ENCODE data around the gene SLC19A1.

SLC19A1 gene

DNA sequence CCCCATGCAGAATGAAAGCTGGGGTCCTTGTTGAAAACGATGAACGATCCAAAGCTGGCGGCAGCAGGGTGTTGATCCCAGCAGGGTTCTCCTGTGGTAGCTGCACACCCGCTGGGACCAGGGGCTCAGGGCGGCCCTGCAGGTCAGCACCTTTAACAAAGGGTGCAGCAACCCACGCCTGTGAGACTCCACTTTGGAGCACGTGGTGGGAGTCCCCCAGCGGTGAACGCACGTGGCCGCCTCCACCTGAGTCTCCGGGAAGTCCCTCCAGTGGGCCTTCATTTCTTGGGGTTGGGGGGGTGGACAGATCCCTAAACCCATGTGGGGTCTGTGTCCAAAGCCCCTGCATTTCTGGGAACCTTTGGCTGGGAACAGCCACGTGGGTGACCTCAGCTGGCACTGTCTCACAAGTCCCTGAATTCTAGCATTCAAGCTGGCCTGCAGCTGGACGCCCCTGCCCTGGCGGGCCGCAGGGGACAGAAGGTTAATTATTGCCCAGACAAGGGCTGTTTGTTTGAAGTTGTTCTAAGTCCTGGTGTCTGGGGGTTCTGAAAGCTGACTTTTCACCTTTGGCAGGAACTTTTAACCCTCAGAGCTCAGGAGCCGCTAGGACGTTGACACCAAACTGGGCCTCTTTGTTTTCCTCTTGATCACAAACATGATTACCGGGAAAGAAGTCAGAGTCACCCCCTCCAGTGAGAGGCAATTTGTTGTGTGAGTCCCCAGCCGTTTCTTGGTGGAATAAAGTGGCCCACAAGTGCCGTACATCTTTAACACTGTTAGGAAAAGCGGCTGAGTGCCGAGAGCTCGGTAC, 72.8 kb downstream of the SLC19A1 start:
- no peak for DNase-seq (ENCODE audit: low read depth in 1 of 2, low spot score in 1 of 2)

DNA sequence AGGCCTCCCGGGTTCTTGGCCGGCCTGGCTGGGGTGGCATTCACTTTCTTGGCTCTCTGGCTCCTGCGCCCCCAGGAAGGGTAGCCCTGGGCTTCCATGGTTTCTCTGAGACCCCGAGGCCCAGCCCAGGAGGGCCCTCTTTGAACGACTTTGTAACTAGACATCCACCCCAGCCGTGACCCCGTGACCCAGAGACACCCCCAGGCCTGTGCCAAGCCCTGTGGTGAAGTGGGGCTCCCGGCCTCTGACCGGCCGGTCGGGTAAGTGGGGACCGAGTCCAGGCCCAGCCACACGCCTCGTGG, 73.3 kb downstream of the SLC19A1 start:
- no peak for DNase-seq (ENCODE audit: low read depth in 1 of 2, low spot score in 1 of 2)

DNA sequence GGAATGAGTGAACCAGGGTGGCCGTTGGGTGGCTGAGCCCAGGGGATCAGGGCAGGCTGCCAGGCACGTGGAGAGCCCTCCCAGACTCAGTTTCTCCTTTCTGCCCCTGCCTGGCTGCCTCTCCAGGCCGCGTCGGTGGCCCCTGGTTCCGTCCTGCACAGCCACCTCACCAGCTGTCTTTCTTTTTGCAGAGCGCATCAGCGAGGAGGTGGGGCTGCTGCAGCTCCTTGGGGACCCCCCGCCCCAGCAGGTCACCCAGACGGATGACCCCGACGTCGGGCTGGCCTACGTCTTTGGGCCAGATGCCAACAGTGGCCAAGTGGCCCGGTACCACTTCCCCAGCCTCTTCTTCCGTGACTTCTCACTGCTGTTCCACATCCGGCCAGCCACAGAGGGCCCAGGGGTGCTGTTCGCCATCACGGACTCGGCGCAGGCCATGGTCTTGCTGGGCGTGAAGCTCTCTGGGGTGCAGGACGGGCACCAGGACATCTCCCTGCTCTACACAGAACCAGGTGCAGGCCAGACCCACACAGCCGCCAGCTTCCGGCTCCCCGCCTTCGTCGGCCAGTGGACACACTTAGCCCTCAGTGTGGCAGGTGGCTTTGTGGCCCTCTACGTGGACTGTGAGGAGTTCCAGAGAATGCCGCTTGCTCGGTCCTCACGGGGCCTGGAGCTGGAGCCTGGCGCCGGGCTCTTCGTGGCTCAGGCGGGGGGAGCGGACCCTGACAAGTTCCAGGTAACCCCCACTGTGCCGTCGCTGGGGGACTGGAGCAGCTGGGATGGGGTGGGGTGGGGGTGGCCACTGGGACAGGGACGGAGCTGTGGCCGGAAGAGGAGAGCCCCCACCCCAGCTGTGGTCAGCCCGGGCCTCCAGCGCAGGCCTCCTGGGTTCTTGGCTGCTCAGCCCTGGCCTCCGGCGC, 73.9 kb downstream of the SLC19A1 start:
- DNase-seq (ENCODE audit: low read depth in 1 of 2, low spot score in 1 of 2): no peak

DNA sequence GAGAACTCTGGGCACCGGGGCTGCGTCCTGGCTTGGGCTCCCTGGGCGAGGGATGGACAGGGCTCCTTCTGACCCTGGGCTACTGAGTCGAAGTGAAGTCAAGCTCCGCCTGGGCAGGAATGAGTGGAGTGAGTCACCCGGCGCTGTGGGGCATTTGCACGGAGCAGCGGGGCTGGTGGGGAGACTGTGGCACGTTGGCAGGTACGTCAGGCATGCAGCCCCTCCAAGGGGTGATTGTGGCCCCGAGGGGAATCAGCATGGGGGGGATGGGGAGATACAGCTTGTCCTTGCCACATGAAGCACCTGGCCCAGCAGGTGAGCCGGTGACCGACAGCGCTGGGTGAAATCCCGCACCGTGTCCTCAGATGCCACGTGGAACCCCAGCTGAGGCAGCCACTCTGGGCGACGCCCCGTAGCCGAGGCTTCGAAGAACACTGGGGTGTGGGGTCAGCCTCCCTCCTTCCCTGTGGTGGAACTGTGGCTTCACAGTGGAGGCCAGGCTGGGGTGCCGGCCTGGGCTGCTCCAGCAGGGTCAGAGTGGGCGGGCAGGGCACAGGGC, 74.9 kb downstream of the SLC19A1 start:
- no peak for DNase-seq (ENCODE audit: low read depth in 1 of 2, low spot score in 1 of 2)

DNA sequence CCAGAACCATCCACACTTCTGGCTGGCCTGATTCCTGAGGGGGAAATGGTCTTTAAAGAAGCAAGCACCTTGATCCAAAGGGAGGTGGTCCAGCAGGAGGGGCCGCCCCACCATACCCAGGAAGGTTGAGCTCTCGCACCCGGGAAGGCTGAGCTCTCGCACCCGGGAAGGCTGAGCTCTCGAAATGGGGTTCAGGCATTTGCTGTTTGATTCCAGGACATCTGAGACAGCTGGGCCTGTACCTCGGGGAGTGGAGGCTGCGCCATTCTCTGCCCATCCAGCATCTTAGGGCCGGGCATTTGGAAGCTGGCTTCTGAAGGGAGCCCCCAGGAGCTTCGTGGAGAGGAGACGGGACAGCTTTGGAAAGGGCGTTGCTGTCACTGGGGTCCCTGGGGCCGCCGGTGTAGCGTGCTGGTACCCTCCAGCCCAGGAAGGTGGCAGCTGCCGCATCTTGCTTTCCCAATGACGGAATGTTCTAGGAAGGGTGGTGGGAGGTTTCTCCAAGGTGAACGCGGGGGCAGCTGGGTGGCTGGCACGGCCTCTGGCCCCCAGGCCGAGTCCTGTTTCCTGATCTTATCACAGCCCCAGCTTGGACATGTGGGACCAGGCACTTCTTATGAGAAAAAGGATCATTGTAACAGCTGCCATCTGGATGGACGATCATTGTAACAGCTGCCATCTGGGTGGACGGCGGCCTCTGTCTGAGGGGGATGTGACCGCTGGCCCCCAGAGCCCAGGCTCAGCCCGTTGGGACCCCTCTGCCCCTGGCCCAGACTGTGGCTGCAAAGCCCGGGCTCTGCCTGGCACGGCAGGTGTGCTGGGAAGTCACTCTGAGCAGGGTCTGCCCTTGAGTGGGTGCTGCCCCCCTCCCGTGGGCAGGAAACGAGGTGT, 75.7 kb downstream of the SLC19A1 start:
- DNase-seq (ENCODE audit: low read depth in 1 of 2, low spot score in 1 of 2): no peak

DNA sequence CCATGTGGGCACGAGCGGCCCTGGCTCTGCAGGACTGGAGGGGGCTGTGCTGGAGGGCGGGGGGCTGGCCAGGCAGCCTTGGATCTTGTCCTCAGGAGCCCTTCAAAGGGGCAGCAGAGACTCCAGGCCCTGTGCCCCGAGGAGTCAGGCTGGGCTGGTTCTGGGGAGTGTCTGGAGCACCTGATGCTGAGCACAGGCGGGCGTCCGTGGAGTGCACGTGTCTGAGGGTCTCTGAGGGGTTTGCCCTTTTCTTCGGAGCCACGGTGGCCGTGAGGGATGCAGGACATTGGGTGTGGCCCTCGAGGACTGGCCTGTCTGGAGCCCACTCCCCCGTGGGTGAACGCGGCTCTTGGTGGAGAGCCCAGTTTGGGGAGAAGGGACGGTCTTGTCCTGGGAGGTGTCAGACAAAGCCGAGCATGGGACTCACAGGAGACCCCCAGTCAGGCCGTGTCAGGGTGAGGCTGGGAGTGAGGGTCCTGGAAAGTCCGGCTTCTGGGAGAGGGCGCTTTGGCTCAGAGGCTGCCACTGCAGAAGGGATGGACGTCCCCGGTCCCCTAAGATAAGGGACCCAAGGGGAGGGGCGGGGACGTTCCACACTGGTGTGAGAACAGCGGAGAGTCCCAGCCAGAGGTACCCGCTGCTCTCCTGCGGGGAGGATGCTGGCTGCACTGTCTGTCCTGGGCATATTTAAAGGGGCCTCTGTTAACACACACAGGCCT, 76.5 kb downstream of the SLC19A1 start:
- no peak for DNase-seq (ENCODE audit: low read depth in 1 of 2, low spot score in 1 of 2)

DNA sequence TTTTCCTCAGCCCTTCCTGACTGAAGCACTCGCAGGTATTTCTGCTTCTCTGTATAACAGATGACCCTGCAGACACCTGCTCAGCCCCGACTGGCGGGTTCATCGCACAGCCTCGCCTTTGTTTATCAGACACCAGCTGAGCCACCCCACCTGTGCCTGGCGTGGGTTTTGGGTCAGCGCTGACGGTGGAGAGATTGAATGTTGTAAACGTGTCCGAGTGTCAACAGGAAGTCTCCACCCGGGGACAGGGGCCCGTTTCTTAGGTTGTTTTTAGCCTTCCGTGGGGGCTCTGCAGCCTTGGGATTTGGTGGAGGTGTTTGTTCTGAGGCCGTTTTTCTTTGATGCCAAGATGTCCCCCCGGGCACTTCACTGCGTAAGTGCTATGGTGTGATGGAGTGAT, 77.1 kb downstream of the SLC19A1 start:
- no peak for DNase-seq (ENCODE audit: low read depth in 1 of 2, low spot score in 1 of 2)

DNA sequence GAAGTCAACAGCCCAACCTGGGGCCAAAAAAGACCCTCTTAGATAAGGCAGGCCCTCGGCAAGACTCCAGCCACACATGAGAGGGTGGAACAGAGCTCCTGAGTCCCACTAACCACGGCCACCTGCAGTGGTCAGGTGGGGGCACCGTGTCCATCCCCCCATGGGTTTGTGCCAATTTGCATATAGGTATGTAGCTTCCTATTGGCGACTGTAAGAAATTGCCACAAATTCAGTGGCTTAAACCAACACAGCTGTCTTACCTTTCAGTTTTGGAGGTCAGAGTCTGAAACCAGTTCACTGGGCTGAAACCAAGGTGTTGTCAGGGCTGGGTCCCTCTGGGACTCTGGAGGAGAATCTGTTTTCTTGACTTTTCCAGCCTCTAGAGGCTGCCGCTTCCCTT, 77.9 kb downstream of the SLC19A1 start:
- no peak for DNase-seq (ENCODE audit: low read depth in 1 of 2, low spot score in 1 of 2)

DNA sequence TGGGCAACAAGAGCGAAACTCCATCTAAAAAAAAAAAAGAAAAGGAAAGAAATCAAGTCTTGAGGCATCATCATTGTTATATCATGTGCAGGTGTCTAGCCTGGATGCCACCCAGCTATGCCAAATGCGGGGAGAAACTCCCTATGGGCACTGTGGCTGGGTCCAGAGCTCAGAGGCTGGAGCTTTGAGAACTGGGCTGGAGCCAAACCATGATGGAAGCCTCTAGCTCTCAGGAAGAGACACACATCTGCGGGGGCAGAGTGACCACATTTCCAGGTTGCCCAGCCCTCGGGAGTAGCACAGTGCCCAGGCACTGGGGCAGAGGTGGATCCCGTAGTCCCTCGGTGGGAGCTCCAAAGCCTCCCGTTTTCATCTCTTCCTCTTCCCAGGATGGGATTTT, 78.4 kb downstream of the SLC19A1 start:
- no peak for DNase-seq (ENCODE audit: low read depth in 1 of 2, low spot score in 1 of 2)

DNA sequence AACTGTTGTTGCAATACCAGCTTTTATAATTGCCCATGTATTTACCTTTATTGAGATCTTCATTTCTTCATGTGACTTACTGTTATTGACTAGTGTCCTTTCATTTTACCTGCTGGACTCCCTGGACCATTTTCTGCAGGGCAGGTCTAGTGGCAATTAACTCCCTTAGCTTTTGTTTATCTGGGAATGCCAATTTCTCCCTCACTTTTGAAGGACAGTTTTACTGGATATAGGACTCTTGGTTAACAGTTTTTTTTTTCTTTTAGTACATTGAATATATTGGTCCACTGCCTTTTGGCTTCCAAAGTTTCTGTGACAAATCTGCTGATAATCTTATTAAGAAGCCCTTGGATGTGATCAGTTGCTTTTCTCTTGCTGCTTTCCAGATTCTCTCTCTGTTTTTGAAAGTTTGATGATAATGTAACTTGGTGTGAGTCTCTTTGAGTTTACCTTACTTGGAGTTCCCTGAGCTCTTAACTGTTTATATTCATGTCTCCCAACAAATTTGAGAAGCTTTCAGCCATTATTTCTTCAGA, 80.4 kb downstream of the SLC19A1 start:
- DNase-seq (ENCODE audit: low read depth in 1 of 2, low spot score in 1 of 2): no peak

DNA sequence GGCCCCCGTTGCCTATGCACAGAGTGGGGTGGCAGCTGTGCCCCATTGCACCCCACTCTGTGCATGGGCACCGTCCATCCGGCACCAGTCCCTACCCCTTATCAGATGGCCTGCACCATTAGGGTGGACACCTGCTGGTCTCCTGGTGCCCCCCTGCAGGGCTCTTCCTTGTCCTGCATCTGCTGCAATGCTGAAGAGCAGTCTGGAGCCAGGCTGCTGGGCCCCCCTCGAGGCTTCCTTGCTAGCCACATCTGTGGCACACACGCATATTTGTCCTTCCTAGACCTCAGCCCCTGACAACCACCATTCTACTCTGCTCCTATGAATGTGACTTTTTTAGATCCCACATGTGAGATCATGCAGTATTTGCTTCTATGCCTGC, 80.9 kb downstream of the SLC19A1 start:
- no peak for DNase-seq (ENCODE audit: low read depth in 1 of 2, low spot score in 1 of 2)

DNA sequence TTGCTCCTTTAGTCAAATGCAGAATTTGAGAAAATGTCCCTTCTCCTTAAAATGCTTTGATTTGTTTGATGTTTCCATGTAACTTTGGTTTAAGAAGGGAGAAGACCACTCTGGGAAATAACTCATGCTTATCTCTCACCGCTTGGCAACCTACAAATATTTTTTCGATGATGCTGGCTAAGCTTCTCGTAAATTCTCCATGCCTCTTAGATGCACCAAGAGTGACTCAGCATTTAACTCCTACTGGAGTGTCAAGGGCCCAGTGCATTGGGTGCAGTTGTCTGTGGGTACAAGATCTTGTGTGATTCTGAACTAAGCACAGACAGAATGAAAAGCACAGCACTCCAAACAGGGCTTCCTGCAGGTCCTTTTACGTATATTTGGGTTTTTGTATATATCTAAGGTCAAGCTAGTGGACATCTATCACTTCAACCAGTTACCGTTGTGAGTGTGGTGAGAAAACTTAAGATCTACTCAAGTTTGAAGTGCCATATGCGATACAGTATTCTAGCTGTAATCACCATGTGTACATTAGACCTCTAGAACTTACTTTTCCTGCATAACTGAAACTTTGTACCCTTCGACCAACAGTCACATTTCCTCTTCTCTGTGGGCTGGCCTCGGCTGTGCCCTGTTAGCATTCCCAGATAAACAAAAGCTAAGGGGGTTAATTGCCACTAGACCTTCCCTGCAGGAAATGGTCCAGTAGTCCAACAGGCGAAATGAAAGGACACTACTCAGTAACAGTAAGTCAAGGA, 81.5 kb downstream of the SLC19A1 start:
- DNase-seq (ENCODE audit: low read depth in 1 of 2, low spot score in 1 of 2): no peak

DNA sequence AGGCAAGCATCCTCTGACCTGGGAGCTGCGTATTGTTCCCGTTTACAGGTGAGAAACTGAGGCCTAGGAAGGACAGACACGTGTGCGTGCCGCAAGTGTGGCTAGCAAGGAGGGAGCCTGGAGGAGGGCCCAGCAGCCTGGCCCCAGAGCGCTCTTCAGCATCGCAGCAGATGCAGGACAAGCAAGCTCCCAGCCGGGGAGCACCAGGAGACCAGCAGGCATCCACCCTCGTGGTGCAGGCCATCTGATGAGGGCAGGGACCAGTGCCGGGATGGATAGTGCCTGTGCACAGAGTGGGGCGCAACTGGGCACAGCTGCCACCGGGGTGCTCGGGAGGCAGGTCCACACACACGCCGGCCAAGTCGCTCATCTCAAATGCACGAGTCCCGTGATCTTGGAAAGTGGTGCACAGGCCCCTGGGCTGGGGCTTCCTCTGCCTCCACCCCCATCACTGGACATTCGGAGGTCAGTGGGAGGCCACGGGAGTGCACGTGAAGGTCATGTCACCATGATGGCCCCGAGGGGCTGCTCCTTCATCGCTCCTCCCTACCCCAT, 82.2 kb downstream of the SLC19A1 start:
- DNase-seq (ENCODE audit: low read depth in 1 of 2, low spot score in 1 of 2): no peak

DNA sequence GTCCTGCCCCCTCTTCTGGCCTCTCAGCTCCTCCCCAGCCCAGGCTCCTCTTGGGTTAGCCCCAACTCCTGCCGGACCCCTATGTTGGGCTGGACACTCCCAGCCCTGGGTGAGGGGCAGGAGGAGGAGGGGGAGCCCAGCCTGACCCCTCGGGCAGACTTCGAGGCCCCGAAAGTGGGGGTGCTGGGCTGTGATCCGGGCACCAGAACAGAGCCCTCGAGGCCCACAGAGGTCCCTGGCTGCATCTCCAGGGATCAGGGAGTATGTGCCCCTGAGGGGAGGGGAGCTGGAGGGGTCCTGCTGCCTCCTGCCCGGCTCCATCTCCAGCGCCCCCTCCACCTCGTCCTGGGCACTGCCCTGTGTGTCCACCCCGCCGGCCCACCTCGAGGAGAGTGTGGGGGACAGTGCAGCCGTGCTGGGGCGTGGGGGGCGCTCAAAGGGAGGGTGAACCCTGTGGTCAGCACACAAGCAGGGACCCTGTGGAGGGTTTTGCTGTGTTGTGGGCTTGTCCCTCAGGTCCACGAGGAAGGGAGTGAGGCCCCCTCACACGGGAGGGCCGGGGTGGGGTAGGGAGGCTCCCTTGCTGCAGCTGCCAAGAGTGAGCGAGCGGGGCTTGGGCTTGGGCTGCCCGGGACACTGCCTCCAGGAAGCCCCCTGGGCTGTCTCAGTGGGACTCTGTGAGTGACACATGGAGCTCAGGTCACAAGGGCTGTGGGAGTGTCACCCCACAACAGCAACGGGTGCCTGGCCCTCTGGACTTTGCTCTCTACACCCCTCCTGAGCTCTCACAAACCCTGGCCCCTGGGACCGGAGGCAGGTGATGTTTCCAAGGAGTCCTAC, 82.8 kb downstream of the SLC19A1 start:
- DNase-seq (ENCODE audit: low read depth in 1 of 2, low spot score in 1 of 2): no peak

DNA sequence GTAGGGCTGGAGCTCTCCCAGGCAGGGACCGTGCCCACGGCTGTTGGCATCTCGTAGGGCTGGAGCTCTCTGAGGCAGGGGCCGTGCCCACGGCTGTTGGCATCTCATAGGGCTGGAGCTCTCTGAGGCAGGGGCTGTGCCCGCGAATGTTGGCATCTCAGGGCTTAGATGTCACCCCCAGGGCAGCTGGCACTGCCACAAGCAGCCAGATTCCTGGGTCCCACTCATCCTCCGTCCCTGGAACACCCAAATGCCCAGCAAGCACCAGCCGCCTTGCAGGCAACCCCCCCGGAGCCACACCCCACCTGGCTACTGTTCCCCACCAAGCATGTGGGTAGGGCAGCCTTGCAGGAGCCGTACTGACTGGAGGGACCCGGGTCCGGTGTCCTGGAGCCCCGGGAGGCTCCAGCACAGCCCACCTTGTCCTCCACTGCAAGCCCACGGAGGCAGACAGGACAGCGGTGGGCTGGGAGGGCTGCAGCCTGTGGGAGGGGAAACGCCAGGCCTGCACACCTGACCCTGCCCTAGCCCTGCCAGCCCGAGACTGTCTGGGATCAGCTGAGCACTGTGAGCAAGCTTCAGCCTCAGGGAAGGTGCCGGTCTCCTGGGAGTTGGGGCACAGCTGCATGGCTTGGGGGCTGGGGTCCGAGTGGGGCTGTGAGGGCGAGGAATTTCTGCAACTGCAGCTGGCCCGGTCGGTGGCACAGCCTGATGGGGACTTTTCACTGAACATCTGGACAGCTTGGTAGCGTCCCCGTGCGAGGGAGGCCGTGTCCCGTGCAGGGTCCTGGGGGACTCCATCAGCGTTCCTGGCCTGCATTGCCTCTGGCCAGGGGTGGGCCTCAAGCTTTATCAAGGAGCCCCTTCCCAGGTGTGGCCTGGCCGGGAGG, 83.7 kb downstream of the SLC19A1 start:
- no peak for DNase-seq (ENCODE audit: low read depth in 1 of 2, low spot score in 1 of 2)

DNA sequence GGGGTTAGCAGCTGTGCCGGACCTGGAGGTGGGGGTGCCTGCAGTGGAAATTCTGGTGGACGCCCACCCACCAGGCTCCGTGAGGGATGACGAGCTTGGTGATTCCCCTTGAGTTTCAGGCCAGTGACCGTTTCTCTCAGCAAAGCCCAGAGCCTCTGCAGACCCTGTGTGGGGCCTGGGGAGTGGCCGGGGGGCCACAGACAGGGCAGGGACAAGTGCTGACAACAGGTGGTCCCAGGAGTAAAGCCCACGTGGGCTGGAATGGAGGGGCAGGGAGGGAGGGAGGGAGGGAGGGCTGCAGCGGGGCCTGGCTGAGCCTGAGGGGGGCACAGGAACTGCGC, 84.4 kb downstream of the SLC19A1 start:
- no peak for DNase-seq (ENCODE audit: low read depth in 1 of 2, low spot score in 1 of 2)

DNA sequence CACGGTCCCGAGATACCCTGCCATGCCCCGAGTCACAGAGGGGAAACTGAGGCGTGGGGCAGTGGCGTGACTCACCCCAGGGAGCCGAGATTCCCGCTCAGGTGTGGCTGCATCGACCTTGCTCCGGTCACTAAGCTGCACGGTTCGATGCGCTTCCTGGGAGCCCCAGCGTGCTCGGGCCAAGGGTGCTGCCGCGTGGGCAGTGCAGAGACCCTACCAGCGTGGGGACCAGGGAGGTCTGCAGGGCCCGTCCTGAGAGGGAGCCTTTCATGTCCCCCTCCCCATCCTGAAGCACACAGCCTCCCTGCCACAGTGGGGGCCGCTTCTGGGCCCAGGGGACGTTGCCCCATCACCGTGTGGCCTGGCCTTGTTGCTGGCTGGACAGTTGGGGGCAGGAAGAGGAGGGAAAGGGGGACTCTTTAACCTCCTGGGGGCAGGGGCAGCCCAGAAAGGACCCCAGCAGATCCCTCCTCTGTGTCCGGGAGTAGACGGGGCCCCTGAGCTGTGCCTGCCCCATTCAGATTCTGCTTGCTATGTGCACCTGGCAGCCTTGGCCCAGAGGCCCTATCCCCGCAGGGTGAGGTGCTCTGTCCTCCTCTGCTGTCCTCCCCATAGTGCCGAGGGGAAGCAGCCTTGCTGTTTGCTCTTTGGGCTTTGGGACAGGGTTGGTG, 84.9 kb downstream of the SLC19A1 start:
- no peak for DNase-seq (ENCODE audit: low read depth in 1 of 2, low spot score in 1 of 2)
